Mammary epithelial cell (primary cell): ENCODE measurements around the gene COL4A6.

ENCODE experiments used
- CTCF ChIP-seq, 2 donors: IDR thresholded peaks in 1 of 2; conservative IDR thresholded peaks in 1 of 2; 2 replicates each; pipeline ENCODE4 v1.5.1; 2011 to 2012; ENCODE audit warnings: inconsistent platforms in 2 of 2, low read length in 2 of 2, mild to moderate bottlenecking in 2 of 2, control low read depth in 1 of 2, low read depth in 1 of 2; ENCODE audit not compliant: insufficient read depth in 1 of 2; ENCODE audit errors: extremely low read depth in 1 of 2
- EZH2 ChIP-seq: IDR thresholded peaks from 2 replicates; pipeline ENCODE4 v1.6.1; 2012; ENCODE audit warnings: low read length, inconsistent platforms, borderline replicate concordance

DNA sequence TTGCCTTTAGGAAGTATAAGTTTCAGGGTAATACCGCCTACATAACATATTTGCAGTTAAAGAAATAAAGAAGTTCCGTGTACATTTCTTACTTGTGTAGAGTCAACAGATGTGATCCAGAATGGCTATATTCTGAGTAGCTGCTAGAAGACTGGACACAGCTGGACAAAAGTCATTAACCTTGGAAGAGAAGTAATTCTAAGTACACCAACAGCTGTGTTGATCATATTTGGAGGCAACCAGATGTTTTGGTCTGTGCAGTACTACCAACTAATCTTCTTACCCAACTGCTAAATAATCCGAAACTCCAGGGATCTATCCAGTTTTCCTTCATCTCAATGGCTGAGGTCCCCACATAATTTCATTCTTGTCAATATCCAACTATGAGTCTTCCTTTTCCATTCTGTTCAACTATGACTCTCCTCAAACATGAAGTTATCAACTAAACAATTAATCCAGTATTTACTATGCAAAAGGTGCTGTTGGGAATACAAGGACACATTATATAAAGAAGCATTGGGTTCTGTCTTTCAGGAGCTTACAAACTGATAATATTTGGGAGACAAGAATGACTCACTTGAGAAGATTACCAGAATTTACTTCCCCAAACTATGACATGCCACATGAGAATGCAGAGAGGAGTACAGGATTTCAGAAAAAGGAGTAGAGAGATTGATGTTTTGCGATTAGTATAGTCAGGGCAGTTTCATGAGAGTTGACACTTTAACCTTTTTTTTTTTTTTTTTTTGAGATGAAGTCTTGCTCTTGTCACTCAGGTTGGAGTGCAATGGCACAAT, 78.2 kb downstream of the COL4A6 start:
- TF ChIP-seq CTCF (conservative IDR thresholded peaks at IDR 0.05 in 1 of 2, IDR thresholded peaks at IDR 0.05 in 1 of 2; ENCODE audit: extremely low read depth in 1 of 2, insufficient read depth in 1 of 2, low read depth in 1 of 2, low read length in 2 of 2) (no peak), EZH2 (no peak)
